GM19239 (cell line): ENCODE data around the gene FXYD2.
A peak's percentile ranks its signal among the peaks of the same experiment; 100 is the strongest.

ENCODE experiments used
- DNase-seq: peaks from one replicate; pipeline ENCODE4 v3.0.0; 2011; ENCODE audit warnings: low spot score; ENCODE audit not compliant: insufficient read length
- FAIRE-seq: peaks from 2 replicates; lab custom pipeline; 2011; peaks lifted over from hg19 to GRCh38; lab: Jason Lieb, UNC

FXYD2 gene

DNA sequence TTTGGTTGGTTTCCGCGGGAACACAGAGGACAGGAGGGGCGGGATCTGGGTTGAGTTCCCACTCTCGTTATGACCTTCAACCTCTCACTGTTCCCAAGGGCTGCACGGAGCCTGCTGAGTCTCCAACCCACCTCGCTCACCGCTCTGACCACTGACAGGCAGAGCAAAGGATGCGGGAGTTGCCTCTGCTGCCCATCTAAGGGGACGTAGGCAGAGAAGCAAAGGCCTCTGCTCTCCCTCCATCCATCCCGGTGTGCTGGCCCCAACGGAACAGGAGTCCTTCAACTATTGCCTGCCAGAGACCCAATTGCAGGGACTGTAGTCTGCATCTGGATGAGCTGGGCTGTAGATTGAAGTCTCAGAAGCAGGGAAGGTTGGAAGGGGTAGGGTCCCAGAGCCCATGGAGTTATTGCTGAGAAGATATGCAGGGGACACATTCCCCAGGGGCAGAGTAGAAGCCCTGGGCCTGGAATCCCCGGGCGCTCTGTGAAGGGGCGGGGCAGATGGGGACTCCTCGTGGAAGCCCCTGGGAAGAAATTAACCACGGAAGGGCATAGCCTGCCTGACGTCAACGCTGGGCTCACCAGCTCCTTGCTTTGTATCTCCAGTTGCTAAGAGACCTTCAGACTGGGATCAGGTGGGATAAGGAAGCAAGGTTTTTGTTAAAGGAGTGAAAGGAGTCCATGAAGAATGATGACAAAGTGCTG, 12.7 kb upstream of the FXYD2 start:
- no peak for FAIRE-seq

DNA sequence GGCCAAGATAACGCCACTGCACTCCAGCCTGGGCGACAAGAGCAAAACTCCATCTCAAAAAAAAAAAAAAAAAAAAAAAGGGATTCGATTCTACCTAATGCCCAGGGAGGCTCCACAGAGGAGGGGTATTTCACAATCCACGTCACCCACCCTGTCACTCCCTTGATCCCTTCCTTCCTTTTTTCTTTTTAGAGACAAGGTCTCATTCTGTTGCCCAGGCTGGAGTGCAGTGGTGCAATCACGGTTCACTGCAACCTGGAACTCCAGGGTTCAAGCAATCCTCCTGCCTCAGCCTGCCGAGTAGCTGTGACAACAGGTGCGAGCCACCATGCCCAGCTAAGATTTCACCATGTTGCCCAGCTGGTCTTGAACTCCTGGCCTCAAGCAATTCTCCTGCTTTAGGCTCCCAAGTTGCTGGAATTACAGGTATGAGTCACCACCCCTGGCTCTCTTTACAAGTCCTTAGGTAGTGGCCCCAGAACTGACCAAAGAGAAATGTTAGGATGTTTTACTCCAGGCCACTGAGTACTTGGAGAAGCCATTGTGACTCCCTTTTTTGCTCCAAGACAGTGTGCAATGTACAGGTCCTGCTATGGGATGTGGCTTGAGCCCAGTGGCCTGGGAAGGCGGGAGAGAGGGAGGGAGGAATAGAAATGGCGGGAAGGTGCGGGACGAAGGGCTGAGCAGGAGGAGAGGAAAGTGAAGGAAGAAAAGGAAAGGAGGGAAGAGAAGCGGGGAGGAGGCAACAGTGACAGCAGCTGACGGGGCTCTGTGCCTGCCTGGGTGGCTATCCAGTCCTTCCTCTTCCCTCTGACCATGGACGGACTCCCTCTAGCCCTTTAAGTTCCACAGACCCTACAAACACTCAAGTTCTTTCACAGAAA, 11.8 kb upstream of the FXYD2 start:
- FAIRE-seq (no peak), DNase-seq (no peak)

More for the DNA sequence above, 12.7 kb upstream of the FXYD2 start:
- DNase-seq: no peak

DNA sequence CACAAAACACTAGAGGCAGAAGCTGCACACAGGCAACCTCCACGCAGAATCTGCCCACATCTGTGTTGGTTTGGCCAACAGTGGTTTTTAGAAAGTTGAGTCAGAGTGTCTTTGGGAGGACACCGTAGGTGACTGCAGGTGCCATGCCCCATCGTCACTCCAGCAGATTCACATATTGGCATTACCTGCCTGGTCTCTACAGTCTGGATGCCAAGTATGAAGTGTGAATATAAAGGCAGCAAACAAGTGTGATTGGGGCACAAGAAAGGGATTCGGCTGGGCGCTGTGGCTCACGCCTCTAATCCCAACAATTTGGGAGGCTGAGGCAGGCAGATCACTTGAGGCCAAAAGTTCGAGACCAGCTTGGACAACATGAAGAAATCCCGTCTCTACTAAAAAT, 11.0 kb upstream of the FXYD2 start:
- FAIRE-seq (no peak), DNase-seq (no peak)

DNA sequence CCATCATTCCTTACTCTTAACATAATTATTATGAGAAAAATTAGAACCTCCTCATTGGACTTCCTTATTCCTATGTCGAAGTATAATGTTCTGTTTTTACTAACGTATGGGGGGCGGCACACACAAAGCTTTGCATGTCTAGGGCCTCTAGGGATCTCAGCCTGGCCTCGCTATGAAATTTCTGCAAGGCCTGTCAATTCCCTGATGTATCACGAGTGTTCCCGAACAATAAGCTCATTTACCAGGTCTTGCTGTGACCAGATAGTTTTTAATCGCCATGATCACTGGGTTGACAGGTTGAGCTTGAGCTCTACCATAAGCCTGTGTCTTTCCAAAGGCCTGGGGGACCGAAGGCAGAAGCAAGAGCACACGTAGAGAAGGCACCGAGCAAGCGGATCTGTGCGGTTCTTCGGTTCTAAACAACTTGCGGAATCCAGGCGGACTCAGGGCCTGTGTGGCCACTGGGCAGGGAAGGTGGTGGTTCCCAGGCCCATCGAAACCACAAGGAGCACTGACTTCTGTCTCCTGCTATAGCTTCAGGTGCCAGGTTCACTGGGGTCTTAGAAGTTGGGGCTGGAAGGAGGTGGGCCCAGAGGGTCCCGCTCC, 10.4 kb upstream of the FXYD2 start:
- no peak for FAIRE-seq
- no peak for DNase-seq

DNA sequence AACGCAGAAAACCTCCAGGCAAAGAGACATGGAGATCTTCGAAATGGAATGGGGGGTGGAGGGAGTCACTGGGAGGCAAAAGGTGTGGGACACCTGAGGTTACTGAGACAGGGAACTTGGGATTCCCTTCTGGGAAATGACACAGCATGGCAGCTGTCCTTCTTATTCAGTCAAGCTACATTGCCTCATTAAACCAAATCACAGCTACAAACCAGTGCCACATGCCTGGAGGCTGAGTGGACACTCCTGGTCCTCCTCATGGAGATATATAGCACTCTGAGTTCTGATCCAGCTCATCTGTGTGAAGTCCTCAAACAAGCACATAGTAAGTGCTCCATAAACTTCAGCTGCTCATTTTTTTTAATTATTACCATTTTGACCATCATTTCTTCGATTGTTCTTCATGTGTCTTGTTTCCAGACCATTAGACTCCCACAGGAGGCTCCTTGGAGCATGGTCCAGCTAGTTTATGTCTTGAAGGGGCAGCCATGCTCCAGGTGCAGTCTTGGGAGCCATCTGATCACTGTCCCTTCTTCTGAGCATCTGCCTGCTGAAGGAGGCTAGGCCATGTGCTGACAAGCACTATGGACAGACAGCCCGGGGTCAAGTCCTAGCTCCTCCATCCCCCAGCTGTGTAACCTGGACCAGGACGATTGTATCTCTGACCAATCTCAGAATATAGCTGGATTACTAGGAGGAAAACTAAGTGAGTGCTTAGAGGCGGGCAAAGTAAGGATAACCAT, 9.7 kb upstream of the FXYD2 start:
- no peak for FAIRE-seq

DNA sequence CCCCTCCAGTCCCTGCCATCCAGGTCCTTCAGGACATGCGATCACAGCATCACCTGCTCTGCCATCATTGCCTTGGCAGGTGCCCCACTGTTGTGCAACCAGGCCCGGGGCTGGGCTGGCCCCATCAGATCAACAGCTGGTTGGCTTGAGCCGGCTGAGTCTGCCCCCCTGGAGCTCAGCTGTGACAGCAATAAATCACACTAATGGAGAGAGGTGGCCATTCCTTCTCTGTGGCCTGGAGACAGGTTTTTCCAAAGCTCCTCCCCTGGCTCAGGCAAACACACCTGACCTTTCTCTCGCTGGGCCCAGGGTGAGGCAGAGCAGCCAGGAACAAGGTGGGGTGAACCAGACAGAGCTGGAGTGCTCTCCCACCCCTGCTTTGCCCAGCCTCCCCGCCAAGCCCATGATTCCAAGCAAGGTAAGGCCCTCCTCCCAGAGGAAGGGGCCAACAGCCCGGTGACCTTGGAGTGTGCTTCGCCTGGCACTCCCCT, 8.9 kb upstream of the FXYD2 start:
- DNase-seq (no peak), FAIRE-seq (no peak)

More for the DNA sequence above, 9.7 kb upstream of the FXYD2 start:
- DNase-seq: no peak

DNA sequence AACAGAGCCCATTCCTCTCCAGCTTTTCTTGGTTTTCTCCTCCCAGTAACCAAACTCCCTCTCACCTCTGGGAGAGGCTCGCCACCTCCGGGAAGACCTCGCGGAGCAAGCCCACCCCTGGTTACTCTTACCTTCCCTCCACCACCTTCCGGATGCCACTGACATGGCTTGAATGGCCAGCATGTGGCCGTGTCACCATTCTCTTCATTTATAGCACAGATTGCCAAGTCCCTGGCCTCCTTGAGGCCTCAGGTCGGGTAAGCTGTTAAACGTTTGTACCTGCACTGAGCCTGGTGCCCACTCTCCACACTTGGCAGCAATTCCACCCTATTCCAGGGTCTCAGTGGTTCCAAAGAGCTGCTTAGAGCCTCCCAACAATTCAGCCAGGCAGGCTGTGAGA, 8.0 kb upstream of the FXYD2 start:
- FAIRE-seq: no peak
- DNase-seq: no peak

DNA sequence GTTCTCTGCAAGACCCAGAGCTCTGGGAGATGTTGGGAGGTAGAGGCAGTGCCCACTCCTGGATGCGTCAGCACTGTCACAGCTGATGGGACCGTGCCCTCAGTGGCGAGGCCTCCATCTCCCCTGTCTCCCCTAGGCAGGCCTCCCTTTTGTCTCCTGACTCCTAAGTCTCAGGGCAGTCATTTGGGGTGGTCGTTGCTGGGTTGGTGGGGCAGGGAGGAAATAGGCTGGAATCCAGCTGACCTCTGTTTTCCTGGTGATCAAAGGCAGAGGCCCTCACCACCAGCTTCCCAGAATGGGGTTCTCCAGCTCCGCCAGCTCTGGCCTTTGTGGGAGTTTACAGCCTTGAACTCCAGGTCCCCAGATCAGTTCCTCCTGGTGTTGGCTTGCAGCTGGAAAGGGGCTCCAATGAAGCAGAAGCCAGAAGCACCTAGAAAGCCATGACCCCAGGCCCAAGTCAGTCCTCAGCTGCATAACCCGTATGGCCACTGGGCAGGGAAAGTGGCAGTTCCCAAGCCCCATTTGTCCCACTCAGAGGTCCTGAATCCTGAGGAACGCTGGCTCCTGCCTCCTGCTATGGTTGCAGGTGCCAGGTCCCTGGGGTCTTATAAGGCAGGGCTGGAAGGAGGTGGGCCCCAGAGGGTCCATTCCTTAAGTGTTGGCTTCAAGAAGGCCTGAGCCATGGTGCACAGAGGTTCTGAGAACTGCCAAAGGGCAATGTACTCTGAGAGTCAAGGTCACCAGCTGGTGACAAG, 7.3 kb upstream of the FXYD2 start:
- no peak for DNase-seq
- no peak for FAIRE-seq

DNA sequence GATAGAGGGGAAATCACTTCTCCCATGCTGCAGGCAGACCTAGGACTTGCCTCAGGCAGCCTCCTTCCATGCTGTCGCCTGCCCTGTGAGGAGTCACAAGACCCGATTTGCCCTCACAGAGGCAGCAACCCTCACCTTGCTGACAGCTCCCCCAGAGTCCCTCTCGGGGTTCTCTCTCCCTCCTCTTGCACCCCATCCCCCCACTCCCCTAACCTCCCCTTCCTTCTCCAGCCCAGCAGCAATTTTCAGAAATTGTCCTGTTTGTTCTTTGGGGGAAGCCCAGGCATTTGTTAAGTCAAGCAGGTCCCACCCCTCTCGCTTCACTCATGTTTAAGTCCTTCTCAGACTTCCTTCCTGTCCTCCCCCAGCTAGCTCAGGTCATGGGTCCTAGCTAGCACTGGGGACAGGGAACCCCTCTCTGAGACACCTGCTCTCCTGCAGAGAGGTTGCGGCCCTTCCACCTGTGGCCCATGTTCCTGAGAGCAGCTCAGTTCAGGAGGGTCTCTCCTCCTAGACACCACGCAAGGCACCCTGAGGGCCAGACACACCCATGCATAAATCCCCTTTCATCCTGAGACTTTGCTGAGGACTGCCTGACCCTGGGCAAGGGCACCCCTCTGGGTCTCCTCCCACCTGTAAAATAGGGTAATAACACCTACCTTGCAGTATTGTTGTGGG, 6.3 kb upstream of the FXYD2 start:
- FAIRE-seq: peak; percentile 66
- DNase-seq: no peak

DNA sequence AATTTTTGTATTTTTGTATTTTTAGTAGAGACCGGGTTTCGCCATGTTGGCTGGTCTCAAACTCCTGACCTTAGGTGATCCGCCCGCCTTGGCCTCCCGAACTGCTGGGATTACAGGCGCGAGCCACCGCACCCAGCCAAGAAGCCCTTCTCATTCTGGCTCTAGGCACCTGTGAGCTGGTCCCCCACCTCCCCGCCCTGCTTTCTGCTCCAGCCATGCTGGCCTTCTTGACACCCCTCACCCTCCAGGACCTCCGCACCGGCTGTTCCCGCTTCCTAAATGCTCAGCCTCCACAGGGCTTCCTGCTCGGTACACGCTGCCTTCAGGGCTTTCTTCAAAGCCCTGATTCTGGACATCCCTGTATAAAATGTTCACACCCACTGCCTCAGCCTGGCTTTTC, 5.5 kb upstream of the FXYD2 start:
- no peak for DNase-seq
- no peak for FAIRE-seq

DNA sequence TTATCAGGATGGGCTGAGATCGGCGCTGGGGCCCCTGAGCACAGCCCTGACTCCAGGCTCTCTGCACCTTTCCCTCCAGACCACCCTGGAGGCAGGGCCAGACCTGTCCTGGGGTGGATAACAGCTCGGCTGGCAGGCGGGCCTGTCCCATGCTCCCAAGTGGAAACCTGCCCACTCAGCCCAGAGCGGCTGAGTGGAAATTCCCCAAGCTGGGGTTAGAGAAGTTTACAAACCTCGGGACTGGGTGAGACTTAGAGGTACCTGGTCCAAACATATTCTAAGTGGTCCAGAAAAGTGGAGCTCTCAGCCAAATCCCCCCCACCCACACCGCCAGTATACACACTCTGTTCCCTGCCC, 4.8 kb upstream of the FXYD2 start:
- no peak for DNase-seq
- peak; percentile 18 for FAIRE-seq

DNA sequence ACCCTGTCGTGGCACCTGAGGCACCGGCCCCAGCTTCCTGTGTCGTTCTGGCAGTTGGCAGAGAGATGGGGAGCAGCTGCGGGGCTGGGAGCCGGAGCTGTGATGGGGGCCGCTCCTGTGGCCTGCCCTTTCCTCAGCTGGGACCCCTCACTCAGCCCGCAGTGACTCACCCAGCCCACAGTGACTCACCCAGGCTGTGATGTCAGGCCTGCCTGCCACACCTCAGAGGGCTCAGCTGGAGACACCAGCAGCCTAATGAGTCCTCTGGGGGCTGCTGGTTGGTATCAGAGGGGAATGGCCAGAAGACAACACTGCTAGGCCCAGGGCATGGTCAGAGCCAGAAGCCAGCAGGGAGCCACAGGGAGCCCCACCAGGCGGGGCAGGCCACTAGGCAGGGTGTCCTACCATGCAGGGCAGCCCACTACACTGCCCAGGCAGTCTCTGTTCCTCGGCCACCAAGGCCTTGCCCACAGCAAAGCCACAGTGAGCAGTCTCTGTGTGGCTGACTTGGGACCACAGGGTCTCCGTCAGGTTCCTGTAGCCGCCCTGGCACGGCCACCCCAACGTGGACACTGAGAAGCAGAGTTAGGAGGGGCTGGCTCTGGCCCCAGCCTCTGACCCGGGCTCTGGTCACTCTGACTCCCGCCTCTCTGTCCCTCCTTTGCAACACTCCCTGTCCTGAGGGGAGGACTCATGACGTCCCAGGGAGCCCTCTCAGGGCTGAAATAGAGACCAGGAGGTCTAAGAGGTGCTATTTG, 4.2 kb upstream of the FXYD2 start:
- DNase-seq: no peak
- peak; percentile 33 for FAIRE-seq

DNA sequence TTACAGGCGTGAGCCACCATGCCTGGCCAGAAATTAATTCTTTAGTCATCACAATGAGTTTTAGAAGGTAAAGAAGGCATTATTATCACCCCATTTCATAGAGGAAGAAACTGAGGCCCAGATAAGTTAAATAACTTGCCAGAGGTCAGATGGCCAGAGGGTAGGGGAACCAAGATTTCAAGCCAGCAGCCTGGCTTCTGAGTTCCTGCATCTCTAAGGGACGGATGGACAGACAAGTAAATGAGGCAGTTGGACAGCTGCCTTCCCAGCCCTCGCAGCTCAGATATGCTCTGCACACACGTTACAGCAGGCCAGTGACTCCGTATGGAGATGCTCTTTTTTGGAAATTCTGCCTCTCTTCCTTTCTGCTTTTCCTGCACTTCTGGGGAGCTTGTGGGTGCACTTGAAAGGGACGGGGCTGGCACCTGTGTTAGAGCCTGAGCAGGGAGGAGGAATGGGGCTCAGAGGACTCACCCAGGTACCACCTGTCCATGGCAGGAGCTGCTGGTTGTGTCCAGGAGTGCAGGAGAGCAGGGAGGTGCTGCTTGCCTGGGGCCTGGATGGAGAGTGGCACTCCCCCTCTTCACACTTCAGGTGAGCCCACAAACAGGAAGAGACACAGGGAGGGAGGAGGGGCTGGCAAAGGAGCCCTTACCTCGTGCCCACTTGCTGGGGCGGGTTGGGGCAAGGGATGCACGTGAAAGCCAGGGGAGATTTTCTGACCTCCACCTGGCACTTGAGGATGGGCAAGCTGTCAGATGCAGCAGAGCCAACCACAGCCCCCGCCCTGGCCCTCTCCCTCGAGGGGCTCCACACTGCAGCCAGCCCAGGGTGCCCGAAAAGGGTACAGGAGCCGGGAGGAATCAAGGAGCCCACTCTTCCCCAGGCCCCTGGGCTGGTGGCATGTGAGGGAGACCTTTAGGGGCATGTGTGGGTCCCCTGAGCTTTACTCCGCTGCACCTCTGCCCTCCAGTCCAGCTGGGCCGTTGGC, 3.3 kb upstream of the FXYD2 start:
- DNase-seq (no peak), FAIRE-seq (no peak)

DNA sequence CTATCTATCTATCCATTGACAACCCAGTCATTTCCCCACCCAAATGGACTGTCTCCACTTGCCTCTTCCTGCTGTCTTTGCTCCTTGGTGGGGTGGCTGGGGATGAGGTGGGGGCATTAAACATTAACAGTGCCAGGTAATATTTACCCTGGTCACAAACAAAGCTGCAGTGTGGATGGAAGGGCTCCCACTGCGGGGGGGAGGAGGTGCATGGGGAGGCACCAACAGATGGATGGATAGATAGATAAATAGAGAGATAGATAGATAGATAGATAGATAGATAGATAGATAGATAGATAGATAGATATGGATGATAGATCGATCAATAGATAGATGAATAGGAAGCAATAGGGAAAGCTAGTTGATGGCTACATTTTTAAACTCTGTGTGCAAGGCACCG, 2.3 kb upstream of the FXYD2 start:
- peak; percentile 47 for FAIRE-seq

DNA sequence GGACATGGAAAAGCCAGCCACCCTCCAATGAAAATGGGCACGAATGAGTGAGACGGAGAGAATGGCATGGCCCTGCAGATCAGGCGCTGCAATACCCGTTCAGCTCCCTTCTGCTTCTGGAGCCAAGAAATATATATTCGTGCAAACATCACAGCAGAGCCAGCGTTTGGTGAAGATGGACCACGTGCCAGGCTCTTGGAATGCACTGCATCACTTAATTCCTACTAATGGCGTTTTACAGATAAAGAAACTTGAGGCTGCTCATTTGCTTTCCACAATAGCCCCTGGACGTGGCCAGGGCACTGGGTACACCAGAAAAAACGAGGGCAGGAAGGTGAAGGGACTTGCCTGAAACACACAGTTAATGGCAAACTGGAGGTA, 1.6 kb upstream of the FXYD2 start:
- DNase-seq (no peak), FAIRE-seq (peak; percentile 62)

More for the DNA sequence above, 2.3 kb upstream of the FXYD2 start:
- DNase-seq: no peak

DNA sequence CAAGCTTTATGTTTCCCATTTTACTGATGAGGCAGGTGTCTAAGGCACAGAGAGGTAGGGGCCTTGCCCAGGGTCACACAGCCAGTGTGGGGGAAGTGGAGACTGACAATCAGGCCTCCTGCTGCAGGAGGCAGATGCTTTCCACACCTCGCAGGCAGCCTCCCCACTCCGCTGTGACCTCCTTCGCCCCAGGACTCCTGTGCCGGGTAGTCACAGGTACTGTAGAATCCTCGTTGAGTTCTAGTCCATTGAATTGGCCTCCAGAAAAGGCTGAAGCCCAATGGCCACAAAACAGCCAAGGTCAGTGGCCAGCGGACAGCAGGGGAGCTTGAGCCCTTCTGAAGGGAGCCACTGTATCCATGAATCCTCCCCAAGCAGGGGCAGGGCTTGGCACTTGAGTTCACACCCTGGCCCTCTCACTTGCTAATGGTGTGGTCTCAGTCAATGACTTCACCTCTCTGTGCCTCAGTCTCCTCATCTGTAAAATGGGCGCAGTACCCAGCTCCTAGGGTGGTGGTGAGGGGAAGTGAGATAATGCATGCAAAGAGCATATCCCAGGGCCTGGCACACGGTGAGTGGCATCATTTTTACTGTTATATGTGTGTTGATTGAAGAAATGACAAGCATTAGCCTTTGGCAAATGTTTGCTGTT, 1.1 kb upstream of the FXYD2 start:
- FAIRE-seq: no peak
- no peak for DNase-seq

DNA sequence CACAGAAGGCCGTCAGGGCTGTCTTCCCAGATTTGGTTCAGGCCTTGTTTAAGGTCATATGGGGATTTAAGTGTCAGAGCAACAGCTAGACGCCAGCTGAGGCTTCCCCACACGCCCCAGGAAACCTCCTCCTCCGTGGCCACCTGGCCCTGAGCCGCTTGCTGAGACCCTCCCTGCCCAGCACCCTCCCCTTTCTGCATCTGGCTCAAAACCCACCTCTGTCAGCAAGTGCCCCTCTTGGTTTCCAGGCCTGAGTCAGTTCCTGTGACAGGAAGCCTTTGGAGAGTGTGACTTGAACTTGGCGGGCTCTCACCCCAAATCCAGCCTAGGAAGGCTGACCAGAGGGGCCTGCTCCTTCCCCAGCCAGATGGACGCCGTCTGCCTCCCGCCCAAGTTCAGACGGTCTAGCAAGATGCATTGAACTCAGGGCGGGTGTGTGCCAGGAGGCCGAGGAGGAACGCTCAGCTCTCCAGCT, 561 bp downstream of the FXYD2 start:
- DNase-seq (no peak), FAIRE-seq (peak; percentile 63)
